NCI-H345 (cell line): Measurements from ENCODE around the gene SELENBP1.
"Not testable (repeated sequence)": the region's sequence is repeated elsewhere in the genome, so short reads cannot be mapped to it uniquely, and the experiment has no call there.

ENCODE experiments used
- DNase-seq: peaks from one replicate; lab custom pipeline; 2025; lab: John Stamatoyannopoulos, UW

The SELENBP1 gene

DNA sequence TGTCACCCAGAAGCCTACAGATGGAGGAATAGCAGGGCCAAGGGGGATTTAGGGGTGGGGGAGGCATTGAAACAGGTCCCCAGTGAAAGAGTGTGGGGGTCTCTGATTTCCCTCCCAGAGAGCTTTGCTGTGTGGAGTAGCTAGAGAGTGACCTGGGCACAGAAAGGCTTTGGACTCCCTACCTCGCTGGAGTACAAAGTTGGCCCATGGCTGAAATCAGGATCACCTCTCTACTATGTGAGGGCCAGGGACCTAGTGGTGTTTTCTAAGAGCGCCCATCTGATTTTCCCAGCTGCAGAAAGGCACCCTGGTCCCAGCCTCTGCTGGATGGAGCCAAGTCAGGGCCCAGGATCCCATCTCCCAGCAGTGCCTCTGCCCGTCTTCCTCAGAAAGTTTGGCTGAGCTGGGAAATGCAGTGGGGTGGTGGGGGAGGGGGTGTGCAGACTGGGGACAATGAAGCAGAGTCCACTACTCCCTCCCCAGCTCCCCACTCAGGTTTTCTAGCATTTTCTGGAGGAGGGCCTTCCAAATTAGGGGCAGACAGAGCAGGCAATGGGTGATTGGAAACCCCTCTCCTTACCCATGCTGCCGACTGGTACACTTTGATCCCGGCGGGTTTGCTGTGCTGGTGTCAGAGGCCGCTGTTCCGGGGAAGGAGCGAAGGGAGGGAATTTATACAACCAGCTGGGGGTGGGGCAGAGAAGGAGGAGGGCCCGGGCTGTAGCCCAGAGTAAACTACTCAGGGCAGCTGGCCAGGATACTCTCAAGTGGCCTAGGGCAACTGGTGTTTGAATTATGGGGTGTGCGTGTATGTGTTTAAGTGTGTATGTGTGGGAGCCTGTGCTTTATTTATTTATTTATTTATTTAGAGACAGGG, at the start of gene SELENBP1:
Gene SELENBP1 (minus strand): TSS at position 648 of the 877 bp plus-strand sequence. CDS start 64 bp downstream, at position 584.
- peak; percentile 98 for DNase-seq

DNA sequence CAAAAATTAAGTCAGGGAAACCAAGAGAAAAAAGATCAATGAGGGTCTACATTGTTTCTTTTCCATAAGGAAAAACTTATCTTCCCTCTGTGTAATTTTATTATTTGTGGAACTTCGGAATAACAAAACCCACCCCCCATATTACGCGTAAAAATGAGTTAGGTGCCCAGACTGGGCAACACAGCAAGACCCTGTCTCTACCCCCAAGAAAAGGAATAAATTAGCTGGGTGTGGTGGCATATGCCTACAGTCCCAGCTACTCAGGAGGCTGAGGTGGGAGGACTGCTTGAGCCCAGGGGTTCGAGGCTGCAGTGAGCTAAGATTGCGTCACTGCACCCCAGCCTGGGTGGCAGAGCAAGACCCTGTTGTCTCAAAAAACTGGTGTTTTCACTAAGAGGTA, 47.3 kb upstream of the SELENBP1 start:
- DNase-seq, result no peak

DNA sequence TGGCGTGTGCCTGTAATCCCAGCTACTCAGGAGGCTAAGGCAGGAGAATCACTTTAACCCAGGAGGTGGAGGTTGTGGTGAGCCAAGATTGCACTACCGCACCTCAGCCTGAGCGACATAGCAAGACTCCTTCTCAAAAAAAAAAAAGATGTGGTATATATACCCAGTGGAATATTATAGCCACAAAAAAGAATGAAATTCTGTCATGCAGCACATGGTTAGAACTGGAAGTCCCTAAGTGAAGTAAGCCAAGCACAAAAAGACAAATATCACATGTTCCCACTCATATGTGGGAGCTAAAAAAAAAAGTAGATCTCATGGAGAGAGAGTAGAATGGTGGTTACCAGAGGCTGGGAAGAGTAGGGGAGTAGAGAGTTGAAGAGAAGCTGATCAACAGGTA, 45.6 kb upstream of the SELENBP1 start:
- DNase-seq, result no peak

DNA sequence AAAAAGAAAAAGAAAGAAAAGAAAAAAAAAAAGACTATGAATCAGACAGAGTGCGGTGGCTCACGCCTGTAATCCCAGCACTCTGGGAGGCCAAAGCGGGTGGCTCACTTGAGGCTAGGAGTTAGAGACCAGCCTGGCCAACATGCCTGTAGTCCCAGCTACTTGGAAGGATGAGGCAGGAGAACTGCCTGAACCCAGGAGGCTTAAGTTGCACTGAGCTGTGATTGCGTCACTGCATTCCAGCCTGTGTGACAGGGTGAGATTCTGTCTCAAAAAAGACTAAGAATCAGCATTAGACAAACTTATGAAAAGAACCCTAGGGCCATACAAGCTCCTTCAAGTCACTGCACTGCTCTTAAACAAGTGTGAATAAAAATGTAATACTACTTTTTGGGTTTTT, 43.7 kb upstream of the SELENBP1 start:
- DNase-seq, result no peak

DNA sequence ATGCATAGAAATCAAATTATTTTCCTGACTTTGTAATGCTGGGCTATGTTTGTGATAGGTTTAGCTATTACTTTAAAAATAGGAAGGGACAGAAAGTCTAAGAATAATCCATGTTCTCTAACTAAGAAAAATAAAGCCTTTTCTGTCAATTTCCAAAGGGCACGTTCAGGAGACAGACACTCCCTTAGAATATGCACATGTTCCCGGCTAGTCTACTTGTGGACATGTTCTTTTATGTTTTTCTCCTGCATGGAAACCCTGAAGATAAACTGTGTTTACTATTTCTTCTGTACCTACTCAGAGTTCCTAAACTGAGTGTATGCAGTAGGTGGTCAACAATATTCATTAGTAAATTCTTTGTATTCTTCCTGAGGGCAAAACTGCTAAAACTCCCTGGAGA, 39.4 kb upstream of the SELENBP1 start:
- no peak for DNase-seq

DNA sequence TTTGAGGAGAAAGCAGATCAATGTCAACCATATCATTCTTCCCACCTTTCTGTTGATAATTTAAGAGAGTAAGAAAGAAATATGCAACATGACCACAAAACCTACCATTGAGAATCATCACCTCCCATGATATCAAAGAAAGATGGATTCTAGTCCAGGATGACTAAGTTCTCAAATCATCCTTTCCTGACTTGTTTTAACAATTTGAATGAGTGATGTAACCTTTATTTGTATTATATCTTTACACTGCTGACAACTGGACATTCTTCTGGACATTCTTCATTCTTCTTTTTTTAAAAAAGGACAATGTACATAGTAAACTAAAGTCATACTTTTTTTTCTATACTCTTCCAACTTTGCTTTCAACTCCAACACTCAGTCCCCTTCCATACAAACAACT, 36.4 kb upstream of the SELENBP1 start:
- no peak for DNase-seq

DNA sequence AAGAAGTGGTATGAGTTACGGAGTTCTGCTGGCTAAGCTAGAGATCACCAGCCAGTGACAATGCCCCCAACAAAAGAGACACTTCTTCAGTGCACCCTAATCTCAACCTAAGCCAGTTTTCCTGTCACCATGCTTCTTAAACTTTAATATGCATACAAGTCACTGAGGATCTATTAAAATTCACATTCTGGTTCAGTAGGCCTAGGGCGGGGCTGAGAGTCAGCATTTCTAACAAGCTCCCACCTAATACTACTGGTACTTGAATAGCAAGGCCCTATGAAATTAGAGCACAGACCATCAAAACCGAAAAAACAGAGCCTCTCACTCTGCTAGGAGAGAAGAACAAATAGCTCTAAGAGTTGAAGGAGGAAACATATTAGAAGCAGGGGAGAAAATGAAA, 34.8 kb upstream of the SELENBP1 start:
- DNase-seq, result no peak

DNA sequence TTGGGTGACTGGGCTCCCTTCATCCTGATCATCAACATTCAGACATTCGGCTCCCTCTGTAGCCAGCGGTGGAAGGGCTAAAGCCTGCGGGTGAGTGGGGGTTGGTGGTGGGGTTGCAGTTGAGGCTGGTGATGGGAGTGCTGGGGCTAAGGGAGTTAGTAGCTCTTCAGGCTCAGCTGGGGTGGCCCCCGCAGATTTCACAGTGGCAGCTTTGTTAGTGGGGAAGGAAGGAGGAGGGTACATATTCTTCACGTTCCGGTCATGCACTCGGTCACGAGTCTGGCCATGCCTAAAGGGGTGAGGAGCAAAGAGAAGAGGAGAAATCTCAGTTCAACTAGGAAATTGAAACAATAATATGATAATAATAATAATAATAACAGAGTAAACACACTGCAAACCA, 33.7 kb upstream of the SELENBP1 start:
- DNase-seq, result no peak

DNA sequence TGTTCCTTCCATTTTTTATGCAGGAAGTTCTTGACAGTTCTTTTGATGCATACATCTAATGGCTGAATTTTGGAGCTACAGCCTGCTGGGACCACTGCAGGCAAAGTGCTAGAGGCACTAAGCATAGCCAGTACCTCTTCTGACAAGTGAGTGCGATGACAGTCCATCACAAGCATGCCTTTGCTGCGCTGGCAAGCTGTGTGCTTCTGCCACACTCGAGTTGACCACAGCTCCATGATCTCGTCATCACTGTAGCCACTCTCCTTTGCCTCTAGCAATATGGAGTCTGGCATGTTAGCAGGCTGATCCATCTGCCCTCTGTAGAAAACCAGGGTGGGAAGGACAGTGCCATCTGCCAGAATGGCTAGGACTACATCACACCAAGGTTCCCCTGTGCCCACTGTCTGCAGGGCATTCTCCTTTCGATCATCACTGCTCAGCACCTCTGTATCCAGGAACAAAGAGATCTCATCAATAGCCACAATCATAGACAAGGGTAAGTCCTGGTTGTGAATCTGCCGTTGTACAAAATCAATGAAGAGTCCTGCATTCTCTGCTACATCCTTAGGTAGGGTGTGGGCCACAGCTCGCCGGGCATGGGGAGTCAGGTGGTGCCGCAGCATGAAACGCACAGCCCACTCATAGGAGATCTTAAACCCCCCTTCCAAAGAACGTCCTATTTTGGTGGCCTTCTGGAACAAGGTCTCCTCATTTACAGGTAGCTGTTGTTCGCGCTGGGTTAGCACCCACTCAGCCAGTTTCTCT, 32.9 kb upstream of the SELENBP1 start:
- DNase-seq, result no peak

DNA sequence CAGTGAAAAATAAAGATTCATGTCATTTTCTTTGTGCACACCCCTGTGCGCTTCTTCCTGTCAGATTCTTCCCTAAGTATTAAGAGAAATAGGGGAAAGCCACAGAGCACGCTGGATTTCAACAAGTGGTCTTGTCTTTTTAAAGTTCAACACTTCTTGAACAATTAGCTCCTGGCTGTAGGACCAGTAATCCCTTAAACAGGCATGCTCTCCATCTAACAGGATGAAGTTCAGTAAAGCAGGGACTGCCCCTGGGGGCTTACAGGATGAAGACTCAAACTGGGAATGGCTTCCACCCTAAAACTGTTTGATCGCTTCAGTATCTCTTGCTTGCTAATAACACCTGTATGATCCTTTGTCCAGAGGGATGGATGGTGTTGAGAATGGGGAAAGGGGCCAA, 31.1 kb upstream of the SELENBP1 start:
- DNase-seq, result no peak

DNA sequence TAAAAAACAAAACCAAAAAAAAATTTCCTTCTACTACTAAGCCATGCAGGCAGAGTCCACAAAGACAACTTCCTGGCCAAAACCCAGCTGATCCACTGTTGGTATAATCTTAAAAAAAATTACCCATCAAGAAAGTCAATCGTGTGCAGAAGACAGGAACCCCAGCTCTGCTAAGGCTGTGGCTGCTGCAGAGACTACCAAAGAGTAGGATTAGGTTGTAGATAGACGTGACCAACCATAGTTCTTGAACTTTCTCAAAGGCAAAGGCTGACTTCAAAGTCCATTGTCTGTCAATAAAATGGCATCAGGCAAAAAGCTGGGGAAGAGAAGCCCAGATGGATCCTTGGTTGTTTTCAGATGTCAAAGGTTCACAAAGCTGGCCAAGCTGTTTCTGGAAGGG, 30.3 kb upstream of the SELENBP1 start:
- DNase-seq, result no peak

DNA sequence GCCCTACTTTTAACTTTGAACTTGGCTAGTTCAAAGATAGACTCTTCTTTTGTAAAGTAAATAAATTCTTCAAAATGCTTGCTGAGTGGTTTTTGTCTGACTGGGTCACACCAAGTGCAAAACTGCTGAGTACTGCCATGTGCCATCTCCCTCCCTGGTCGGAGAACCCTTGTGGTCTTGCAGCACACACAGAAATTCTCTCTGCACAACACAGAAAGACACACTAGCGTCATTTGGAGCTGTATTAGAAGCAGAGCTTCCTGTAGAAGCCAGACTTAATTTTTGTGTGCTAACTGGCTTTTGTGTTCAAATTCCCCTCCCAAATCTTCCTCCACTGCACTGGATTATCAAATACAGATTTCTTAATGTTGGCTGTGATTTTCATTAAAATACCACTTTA, 29.4 kb upstream of the SELENBP1 start:
- no peak for DNase-seq

DNA sequence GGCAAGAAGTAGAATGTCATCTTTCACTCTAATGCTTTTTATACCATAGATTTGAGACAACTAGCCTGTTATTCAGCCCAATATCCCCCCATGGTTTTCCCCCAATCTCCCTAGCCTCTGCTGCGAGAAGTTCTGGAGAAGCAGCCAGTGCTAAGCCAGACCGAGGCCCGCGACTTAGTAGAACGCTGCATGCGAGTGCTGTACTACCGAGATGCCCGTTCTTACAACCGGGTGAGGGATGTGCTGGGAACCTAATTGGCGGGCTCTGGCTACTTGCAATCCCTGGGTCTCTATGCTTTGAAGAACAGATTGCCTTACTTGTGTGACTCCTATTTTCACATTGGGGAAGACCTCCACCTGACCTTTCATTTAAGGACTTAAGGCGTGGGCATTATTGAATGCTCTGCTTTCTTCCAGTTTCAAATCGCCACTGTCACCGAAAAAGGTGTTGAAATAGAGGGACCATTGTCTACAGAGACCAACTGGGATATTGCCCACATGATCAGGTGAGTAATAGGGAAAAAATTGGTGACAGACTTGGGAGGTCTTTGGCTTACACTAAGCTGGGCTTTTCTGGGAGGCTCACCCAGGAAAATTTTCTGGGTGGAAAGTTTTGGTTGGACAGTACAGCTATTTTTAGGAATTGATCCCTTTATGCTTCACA, 28.8 kb upstream of the SELENBP1 start:
- no peak for DNase-seq

DNA sequence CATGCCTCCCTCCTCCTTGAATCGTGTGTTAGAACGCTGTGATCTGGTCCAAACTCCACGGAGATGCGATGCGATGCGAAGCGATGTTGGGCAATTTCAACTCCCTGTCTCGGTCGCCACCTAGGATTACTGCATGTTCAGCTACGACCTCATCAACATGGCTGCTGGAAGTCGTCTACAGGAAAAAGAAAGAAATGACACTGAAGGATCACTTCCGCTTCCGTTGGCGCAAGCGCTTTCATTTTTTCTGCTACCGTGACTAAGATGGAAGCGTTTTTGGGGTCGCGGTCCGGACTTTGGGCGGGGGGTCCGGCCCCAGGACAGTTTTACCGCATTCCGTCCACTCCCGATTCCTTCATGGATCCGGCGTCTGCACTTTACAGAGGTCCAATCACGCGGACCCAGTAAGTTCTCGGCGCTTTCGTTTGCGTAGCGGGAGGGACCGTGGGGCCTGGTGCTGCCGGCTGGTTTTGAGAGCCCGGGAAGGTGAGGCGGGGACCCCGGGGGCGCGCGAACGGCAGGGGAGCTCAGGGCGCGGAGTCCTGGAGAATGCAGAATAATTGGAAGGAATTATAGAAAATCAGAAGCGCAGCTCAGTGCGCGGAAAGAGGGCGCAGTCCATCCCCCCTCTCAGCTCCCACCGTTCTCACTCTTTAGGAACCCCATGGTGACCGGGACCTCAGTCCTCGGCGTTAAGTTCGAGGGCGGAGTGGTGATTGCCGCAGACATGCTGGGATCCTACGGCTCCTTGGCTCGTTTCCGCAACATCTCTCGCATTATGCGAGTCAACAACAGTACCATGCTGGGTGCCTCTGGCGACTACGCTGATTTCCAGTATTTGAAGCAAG, 27.0 kb upstream of the SELENBP1 start, which contains the start of gene PSMB4:
Gene PSMB4 (plus strand): TSS at position 250 of the 848 bp plus-strand sequence. CDS start 15 bp downstream, at position 265.
- peak; percentile 98 for DNase-seq

DNA sequence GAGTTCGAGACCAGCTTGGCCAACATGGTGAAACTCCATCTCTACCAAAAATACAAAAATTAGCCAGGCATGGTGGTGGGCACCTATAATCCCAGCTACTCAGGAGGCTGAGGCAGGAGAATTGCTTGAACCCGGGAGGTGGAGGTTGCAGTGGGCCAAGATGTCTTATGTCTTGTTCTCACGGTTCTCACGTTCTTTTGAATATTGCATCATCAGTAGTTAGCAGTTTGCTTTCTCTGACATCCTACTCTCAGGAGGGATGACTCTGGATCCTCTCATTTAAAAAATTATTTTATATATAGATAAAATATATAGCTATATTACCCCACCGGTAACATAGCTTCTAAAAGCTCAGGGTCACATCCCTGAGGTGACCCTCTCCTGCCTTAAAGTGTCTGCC, 23.8 kb upstream of the SELENBP1 start:
- not testable (repeated sequence) for DNase-seq

DNA sequence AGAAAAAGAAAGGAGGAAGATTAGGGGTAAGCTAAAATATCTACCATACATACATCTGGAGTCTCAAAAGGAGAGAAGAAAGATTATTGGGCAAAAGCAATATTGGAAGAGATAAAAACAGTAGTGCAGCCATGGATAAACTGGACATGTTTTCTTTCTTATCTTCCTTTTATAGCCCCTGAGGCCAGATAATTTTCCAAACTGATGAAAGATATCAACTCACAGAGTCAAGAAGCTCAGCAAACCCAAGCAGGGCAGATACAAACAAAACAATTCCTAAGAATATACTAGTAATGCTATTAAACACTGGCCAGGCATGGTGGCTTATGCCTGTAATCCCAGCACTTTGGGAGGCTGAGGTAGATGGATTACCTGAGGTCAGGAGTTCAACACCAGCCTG, 21.1 kb upstream of the SELENBP1 start:
- DNase-seq, result no peak

DNA sequence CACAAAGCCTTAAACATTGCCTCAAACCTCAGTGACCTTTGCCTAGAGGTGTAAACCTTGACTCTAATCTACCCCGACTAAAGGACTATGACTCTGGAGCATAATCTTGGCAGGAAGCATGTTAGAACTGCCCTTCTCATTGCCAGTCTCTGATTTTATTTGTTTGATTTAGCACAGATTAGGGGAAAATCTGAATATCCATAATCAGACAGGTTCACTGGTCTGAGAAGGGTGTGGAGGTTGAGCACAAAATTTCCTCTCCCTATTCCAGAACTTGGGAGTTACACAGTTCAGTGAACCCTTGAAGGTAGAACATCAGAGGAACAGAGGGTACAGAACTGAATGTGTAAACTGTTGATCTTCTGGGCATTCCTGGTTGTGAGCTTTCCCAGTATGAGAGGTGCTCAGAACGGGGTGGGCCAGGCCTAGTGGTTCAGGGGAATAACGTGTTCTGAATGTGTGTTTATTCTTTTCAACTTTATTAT, 18.6 kb upstream of the SELENBP1 start:
- DNase-seq, result no peak

DNA sequence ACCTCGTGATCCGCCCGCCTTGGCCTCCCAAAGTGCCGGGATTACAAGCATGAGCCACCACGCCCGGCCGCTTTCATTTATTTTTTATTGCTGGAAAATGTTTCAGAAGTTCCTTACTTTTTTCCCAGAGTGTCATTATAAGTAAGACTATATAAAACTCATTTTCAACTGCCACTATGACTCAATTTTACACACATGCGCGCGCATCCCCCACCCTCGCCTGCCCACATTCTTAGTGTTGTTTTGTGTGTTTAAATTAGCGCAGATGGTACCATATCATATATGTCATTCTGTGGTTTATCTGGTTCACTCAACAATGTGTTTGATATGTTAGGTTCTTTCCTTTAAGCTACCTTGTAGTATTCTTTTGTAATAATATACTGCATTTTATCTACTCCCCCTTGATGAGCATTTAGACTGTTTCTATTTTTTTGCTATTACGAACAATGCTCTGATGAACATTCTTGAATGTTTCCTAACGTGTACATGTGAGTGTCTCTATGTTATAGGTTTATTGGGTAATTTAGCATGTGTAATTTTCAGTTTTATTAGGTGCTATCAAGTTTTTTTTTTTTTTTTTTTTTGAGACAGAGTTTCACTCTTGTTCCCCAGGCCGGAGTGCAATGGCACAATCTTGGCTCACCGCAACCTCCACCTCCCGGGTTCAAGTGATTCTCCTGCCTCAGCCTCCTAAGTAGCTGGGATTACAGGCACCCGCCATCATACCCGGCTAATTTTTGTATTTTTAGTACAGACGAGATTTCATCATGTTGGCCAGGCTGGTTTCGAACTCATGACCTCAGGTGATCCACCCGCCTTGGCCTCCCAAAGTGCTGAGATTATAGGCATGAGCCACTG, 17.9 kb upstream of the SELENBP1 start:
- DNase-seq, result not testable (repeated sequence)

DNA sequence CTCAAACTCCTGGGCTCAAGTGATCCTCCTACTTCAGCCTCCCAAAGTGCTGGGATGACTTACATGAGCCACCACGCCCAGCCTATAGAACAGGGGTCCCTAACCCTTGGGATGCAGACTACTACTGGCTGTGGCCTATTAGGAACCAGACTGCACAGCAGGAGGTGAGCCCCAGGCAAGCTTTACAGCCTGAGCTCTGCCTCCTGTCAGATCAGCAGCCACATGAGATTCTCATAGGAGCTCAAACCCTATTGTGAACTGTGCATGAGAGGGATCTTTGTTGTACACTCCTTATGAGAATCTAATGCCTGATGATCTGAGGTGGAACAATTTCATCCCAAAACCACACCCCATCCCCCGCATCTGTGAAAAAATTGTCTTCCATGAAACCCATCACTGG, 13.5 kb upstream of the SELENBP1 start:
- DNase-seq, result no peak

DNA sequence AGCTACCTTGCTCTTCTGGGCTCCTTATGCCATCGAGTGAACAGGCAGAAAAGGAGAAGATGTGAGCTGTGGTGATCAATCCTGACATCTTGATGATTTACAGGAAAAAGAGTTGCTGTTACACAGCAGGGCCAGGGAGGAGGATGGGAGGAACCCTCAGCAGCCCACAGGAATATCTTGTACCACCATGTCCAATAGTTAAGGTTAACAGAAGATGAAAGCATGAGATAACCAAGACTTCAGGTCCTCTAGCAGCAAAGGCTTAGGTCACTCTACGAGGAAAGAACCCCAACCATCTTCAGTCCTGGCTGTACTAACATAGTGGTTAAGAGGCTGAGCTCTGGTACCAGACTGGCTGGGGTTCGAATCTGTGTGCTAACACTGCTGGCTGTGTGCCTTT, 12.1 kb upstream of the SELENBP1 start:
- no peak for DNase-seq
